GM23338 (cell line): ENCODE data around the gene JTB. TPM values are rescaled to one million over a fixed set of nuclear protein-coding genes. Genes with fewer than 3 reads are reported as not detected.

ENCODE experiments used
- ATAC-seq: fragments of 200-7000 bp; cut with Tn5 transposase; 3 replicates; pipeline ENCODE4 v1.9.1; 2020
- DNase-seq: peaks from one replicate; pipeline ENCODE4 v3.0.0-alpha.2; 2015; ENCODE audit warnings: low spot score
- H2AFZ ChIP-seq: fragments of 200-600 bp; sonication (generic); 2 replicates; pipeline ENCODE4 v1.8.0; 2016; ENCODE audit warnings: antibody characterized with exemption, mild to moderate bottlenecking, moderate library complexity
- H3F3A ChIP-seq: fragments of 200-600 bp; sonication (generic); replicated peaks from 2 replicates; pipeline ENCODE4 v1.8.0; 2017; ENCODE audit warnings: antibody characterized with exemption, mixed run types, low read depth
- H3K27ac ChIP-seq: fragments of 200-600 bp; sonication (generic); 2 replicates; pipeline ENCODE4 v1.6.1; 2016; ENCODE audit warnings: low read depth
- H3K27me3 ChIP-seq: fragments of 200-600 bp; sonication (generic); 2 replicates; pipeline ENCODE4 v1.8.0; 2016; ENCODE audit warnings: mild to moderate bottlenecking, mixed run types, moderate library complexity; ENCODE audit not compliant: insufficient read depth
- H3K36me3 ChIP-seq: fragments of 200-600 bp; sonication (generic); 2 replicates; pipeline ENCODE4 v1.8.0; 2016; ENCODE audit warnings: mild to moderate bottlenecking; ENCODE audit not compliant: insufficient read depth
- H3K4me1 ChIP-seq: fragments of 200-600 bp; sonication (generic); 2 replicates; pipeline ENCODE4 v1.8.0; 2016; ENCODE audit warnings: mild to moderate bottlenecking, moderate library complexity; ENCODE audit not compliant: insufficient read depth
- H3K4me2 ChIP-seq: fragments of 200-600 bp; sonication (generic); 2 replicates; pipeline ENCODE4 v1.7.1; 2017; ENCODE audit warnings: mixed run types
- H3K4me3 ChIP-seq: fragments of 200-600 bp; sonication (generic); 2 replicates; pipeline ENCODE4 v1.6.1; 2016; ENCODE audit warnings: mixed run types
- H3K79me2 ChIP-seq: fragments of 200-600 bp; sonication (generic); replicated peaks from 2 replicates; pipeline ENCODE4 v1.8.0; 2017; ENCODE audit warnings: mild to moderate bottlenecking; ENCODE audit not compliant: insufficient read depth
- H3K9me2 ChIP-seq: fragments of 200-600 bp; sonication (generic); 2 replicates; pipeline ENCODE4 v1.8.0; 2017; ENCODE audit not compliant: insufficient read depth
- H4K20me1 ChIP-seq: fragments of 200-600 bp; sonication (generic); replicated peaks from 2 replicates; pipeline ENCODE4 v1.8.0; 2017; ENCODE audit warnings: mild to moderate bottlenecking; ENCODE audit not compliant: insufficient read depth
- H3K27ac Mint-ChIP-seq: 2 replicates; pipeline ENCODE4 v1.8.0; 2020; ENCODE audit warnings: inconsistent platforms, mild to moderate bottlenecking, moderate library complexity, mixed read lengths
- H3K27me3 Mint-ChIP-seq: 3 replicates; pipeline ENCODE4 v1.8.0; 2022; ENCODE audit warnings: low read depth, mild to moderate bottlenecking, moderate library complexity, mixed read lengths, inconsistent platforms; ENCODE audit not compliant: insufficient read depth, poor library complexity
- H3K36me3 Mint-ChIP-seq: 3 replicates; pipeline ENCODE4 v1.8.0; 2021; ENCODE audit warnings: low read depth, mild to moderate bottlenecking, inconsistent platforms, moderate library complexity, mixed read lengths
- H3K4me1 Mint-ChIP-seq: 3 replicates; pipeline ENCODE4 v1.8.0; 2020; ENCODE audit warnings: mild to moderate bottlenecking, inconsistent platforms, mixed read lengths
- H3K4me3 Mint-ChIP-seq: 3 replicates; pipeline ENCODE4 v1.8.0; 2021; ENCODE audit warnings: moderate library complexity, mild to moderate bottlenecking, inconsistent platforms, mixed read lengths
- H3K9me3 Mint-ChIP-seq: 3 replicates; pipeline ENCODE4 v1.8.0; 2020; ENCODE audit warnings: moderate library complexity, mild to moderate bottlenecking, inconsistent platforms, mixed read lengths
- CREB1 ChIP-seq: fragments of 250-450 bp; sonication (Bioruptor Pico); IDR thresholded peaks from 2 replicates; pipeline ENCODE4 v1.5.0; 2020; ENCODE audit warnings: low read depth, mild to moderate bottlenecking, moderate library complexity
- EZH2 ChIP-seq: fragments of 200-600 bp; sonication (generic); IDR thresholded peaks from one replicate; pipeline ENCODE4 v1.8.0; 2017; ENCODE audit warnings: antibody characterized with exemption, mild to moderate bottlenecking, low read depth; ENCODE audit not compliant: unreplicated experiment
- JUNB ChIP-seq: IDR thresholded peaks from one replicate; pipeline ENCODE4 v1.6.1; 2016; ENCODE audit warnings: antibody characterized with exemption; ENCODE audit not compliant: unreplicated experiment
- NANOG ChIP-seq: IDR thresholded peaks from 2 replicates; pipeline ENCODE4 v1.6.1; 2016; ENCODE audit warnings: antibody characterized with exemption, borderline replicate concordance
- POLR2AphosphoS5 ChIP-seq: IDR thresholded peaks from 2 replicates; pipeline ENCODE4 v1.6.1; 2016; ENCODE audit warnings: antibody characterized with exemption, low read depth
- REST ChIP-seq: IDR thresholded peaks from one replicate; pipeline ENCODE4 v1.6.1; 2018; ENCODE audit warnings: antibody characterized with exemption; ENCODE audit not compliant: unreplicated experiment
- STAT1 ChIP-seq: IDR thresholded peaks from one replicate; pipeline ENCODE4 v1.6.1; 2016; ENCODE audit warnings: antibody characterized with exemption; ENCODE audit not compliant: unreplicated experiment
- ZNF114 ChIP-seq: fragments of 250-450 bp; sonication (Bioruptor Pico); IDR thresholded peaks from 2 replicates; pipeline ENCODE4 v1.5.0; 2020; ENCODE audit warnings: mild to moderate bottlenecking, moderate library complexity
- ZNF331 ChIP-seq: fragments of 250-450 bp; sonication (Bioruptor Pico); IDR thresholded peaks from 2 replicates; pipeline ENCODE4 v1.5.0; 2020; ENCODE audit warnings: low read depth, mild to moderate bottlenecking, moderate library complexity
- polyA plus RNA-seq: library from polyadenylated mRNA; unstranded; fragments of >200 nt; fragmentation: Nextera tagmentation; extraction: Ambion mirVana; gene quantifications from 2 replicates; pipeline ENCODE4 v1.2.1, GENCODE V29; 2016
- total RNA-seq: library from RNA; depleted of rRNA; stranded (reverse); fragments of >200 nt; shearing (Covaris generic); gene quantifications from 2 replicates; pipeline ENCODE4 v1.2.3, GENCODE V29; 2014
- TF ChIP-seq, protein P1 (sequence below): IDR thresholded peaks from 2 replicates; pipeline ENCODE4 v1.6.1; 2016; ENCODE audit warnings: antibody characterized with exemption
- TF ChIP-seq, protein P2 (sequence below), 2 experiments: fragments of 200-600 bp in 1 of 2; sonication (generic) in 1 of 2; conservative IDR thresholded peaks; 2 replicates each; pipeline versions ENCODE4 v1.5.1 to v1.6.1; 2016 to 2017; ENCODE audit warnings: antibody characterized with exemption in 2 of 2, low read depth in 2 of 2, mild to moderate bottlenecking in 2 of 2, moderate library complexity in 1 of 2

JTB gene
- total and polyA plus RNA-seq, 2 experiments from 2014 or later, result 140 to 208 TPM

DNA sequence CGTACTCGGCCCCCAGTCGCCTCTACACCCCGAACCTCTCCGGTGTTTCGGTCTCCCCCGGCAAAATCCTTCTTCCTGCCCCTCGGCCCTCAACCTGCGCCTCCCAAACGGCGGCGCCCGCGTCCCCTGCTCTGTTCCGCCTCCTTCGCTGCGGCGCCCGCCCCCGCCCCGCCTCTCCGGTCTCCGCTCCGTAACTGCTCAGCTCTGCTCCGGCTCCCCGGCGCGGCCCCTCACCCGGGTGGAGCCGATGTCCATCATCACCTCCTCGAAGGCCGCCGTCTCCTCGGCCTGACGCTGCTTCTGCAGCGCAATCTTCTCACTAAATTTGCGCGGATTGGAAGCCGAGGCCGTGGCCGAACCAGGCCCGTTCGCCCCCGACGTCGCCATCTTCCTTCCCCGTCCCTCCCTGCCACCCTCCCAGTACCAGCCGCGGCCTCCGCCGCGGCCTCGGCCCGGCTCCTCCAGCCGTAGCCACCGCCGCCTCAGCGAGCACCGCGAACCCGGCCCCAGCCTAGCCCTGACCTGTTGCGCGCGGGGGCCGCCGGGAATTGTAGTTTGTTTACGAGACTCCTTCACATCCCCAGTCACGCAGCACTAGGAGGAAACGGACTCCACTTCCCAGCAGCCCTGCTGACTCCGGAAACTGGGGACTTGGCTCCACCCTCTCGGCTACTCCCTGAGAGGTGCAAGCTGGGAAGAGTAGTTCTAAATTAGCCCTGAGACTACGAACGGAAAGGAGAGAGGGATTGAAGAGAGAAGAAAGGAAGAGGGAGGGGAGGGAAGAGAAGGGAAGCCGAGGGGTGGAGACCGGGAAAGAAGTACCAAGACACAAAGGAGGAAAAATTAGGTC, 19.1 kb downstream of the JTB start, which contains the start of gene CRTC2:
Gene CRTC2 (minus strand): TSS at position 502 of the 850 bp plus-strand sequence. CDS start 115 bp downstream, at position 387.
- peak; percentile 100 for DNase-seq
- Histone ChIP-seq H3K36me3 (peaks cover 14% of the 10 kb centered on the region), H3K4me1 (peaks cover 29% of the 10 kb centered on the region), H3K9me2 (no peaks in the 10 kb centered on the region), H3K4me2 (peak within 1 kb of the TSS; percentile 99), H3K4me3 (peak within 1 kb of the TSS; percentile 98), H3F3A (peaks cover 31% of the 10 kb centered on the region), H2AFZ (0 out of 2 replicates have a peak within 1 kb of the TSS, but pooled peaks have one; percentile 7), H4K20me1 (peaks cover 25% of the 10 kb centered on the region), H3K27me3 (no peaks in the 10 kb centered on the region), H3K79me2 (peaks cover 73% of the 10 kb centered on the region), H3K27ac (peak within 1 kb of the TSS; percentile 93)
- peak; percentile 82 for ATAC-seq
- peak within 1 kb of the TSS; percentile 99 for H3K4me3 Mint-ChIP-seq
- peak; percentile 92 for TF ChIP-seq POLR2AphosphoS5
- 0 out of 2 replicates have a peak, but pooled peaks have one; percentile 23 for TF ChIP-seq ZNF114
- TF ChIP-seq STAT1, result no peak
- no peak for TF ChIP-seq JUNB
- TF ChIP-seq ZNF331 (CRISPR knock-in tag), result no peak
- TF ChIP-seq, protein P1, sequence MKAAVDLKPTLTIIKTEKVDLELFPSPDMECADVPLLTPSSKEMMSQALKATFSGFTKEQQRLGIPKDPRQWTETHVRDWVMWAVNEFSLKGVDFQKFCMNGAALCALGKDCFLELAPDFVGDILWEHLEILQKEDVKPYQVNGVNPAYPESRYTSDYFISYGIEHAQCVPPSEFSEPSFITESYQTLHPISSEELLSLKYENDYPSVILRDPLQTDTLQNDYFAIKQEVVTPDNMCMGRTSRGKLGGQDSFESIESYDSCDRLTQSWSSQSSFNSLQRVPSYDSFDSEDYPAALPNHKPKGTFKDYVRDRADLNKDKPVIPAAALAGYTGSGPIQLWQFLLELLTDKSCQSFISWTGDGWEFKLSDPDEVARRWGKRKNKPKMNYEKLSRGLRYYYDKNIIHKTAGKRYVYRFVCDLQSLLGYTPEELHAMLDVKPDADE, result peak; percentile 99
- no peak for TF ChIP-seq NANOG
- TF ChIP-seq CREB1 (CRISPR knock-in tag), result peak; percentile 70
- no peak for TF ChIP-seq EZH2
- TF ChIP-seq, protein P2, sequence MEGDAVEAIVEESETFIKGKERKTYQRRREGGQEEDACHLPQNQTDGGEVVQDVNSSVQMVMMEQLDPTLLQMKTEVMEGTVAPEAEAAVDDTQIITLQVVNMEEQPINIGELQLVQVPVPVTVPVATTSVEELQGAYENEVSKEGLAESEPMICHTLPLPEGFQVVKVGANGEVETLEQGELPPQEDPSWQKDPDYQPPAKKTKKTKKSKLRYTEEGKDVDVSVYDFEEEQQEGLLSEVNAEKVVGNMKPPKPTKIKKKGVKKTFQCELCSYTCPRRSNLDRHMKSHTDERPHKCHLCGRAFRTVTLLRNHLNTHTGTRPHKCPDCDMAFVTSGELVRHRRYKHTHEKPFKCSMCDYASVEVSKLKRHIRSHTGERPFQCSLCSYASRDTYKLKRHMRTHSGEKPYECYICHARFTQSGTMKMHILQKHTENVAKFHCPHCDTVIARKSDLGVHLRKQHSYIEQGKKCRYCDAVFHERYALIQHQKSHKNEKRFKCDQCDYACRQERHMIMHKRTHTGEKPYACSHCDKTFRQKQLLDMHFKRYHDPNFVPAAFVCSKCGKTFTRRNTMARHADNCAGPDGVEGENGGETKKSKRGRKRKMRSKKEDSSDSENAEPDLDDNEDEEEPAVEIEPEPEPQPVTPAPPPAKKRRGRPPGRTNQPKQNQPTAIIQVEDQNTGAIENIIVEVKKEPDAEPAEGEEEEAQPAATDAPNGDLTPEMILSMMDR (conservative IDR thresholded peaks at IDR 0.05; ENCODE audit: low read depth in 2 of 2), result no peak
- H3K27me3 Mint-ChIP-seq, result peaks cover 30% of the 10 kb centered on the region
- H3K36me3 Mint-ChIP-seq, result peaks cover 40% of the 10 kb centered on the region
- H3K9me3 Mint-ChIP-seq, result peaks cover 3% of the 10 kb centered on the region; the same call in 2 of the 3 replicates
- H3K27ac Mint-ChIP-seq, result peak within 1 kb of the TSS; percentile 98
- H3K4me1 Mint-ChIP-seq, result peaks cover 44% of the 10 kb centered on the region

DNA sequence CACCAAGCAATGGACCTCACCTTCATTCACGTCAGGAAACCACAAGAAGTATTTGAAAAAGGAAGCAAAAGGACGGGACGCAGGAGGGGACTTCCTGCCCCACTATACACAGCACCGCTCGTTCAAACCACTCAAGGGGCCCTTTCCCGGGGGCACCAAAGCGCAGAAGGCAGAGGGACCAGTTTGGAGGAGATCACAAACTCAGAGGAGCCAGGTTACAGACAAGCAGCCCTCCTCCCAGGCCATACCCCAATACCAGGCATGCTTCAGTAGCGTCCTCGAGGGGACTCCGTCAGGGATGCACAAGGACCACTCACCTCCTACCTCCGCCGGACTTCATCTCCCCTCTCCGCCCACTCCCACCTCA, 19.7 kb downstream of the JTB start:
- H3K36me3 Mint-ChIP-seq, result peaks cover 42% of the 10 kb centered on the region
- peaks cover 30% of the 10 kb centered on the region for H3K27me3 Mint-ChIP-seq
- DNase-seq, result peak; percentile 63
- H3K27ac Mint-ChIP-seq, result peak overlapping the region; percentile 98
- Histone ChIP-seq H3K79me2 (peaks cover 69% of the 10 kb centered on the region), H2AFZ (0 out of 2 replicates have a peak overlapping the region, but pooled peaks have one; percentile 7), H3K9me2 (no peaks in the 10 kb centered on the region), H3K36me3 (peaks cover 14% of the 10 kb centered on the region), H3K27me3 (no peaks in the 10 kb centered on the region), H3K4me3 (peak overlapping the region; percentile 98), H3K4me2 (peak overlapping the region; percentile 99), H4K20me1 (peaks cover 28% of the 10 kb centered on the region), H3K27ac (peak overlapping the region; percentile 93), H3F3A (peaks cover 31% of the 10 kb centered on the region), H3K4me1 (peaks cover 29% of the 10 kb centered on the region)
- H3K4me3 Mint-ChIP-seq, result peak overlapping the region; percentile 99
- peak; percentile 21 for ATAC-seq
- peaks cover 44% of the 10 kb centered on the region for H3K4me1 Mint-ChIP-seq
- TF ChIP-seq POLR2AphosphoS5 (no peak), ZNF114 (no peak), REST (no peak), ZNF331 (CRISPR knock-in tag) (no peak), EZH2 (no peak), NANOG (no peak)
- TF ChIP-seq, protein P1, result no peak
- TF ChIP-seq, protein P2 (conservative IDR thresholded peaks at IDR 0.05; ENCODE audit: low read depth in 2 of 2), result no peak
- H3K9me3 Mint-ChIP-seq, result peaks cover 3% of the 10 kb centered on the region; the same call in 2 of the 3 replicates
